ENCODE data around the gene NRG3. TPM values are rescaled to one million over a fixed set of nuclear protein-coding genes. Genes with fewer than 3 reads are reported as not detected.

Gene NRG3
- total RNA-seq, 2 donors from 2014 or later, result 1.7 to 2.3 TPM

DNA sequence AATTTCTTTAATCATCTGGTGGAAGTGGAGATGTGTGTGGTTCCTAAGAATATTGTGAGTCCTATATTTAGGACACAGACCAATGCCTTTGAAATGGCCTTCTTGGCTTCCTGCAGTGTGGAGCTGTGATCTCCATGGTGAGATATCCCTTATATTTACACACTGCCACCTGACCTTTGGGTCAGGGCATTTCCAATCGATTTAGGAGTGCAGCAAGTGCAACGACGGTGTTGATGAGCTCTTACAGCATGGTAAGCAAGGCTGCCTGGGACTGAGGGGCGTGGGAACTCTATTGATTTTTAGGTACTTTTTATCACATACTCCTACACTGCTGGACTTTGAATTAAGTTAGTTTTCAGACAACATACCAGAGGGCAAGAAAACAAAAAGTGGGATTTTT, 146.0 kb downstream of the NRG3 start:
- 87 to 100% methylated on average over 1 to 4 of the region's 4 CpGs for WGBS, 2 experiments (ENCODE audit: insufficient coverage in 1 of 2, insufficient read length in 1 of 2)
- Mint-ChIP-seq H3K36me3 (ENCODE audit: low read depth) (no peaks in the 10 kb centered on the region), H3K4me3 (no peak overlapping the region), H3K27me3 (ENCODE audit: insufficient read depth) (no peaks in the 10 kb centered on the region), H3K9me3 (peaks cover 5% of the 10 kb centered on the region), H3K4me1 (no peaks in the 10 kb centered on the region), H3K27ac (no peak overlapping the region)
- no peaks in the 10 kb centered on the region for H3K4me1 ChIP-seq (ENCODE audit: control insufficient read depth, insufficient read depth, low read length)
- no peaks in the 10 kb centered on the region for H3K36me3 ChIP-seq (ENCODE audit: control insufficient read depth, insufficient read depth, low read length)
- no peaks in the 10 kb centered on the region for H3K9me3 ChIP-seq (ENCODE audit: control insufficient read depth, low read length)
- TF ChIP-seq, protein P1, sequence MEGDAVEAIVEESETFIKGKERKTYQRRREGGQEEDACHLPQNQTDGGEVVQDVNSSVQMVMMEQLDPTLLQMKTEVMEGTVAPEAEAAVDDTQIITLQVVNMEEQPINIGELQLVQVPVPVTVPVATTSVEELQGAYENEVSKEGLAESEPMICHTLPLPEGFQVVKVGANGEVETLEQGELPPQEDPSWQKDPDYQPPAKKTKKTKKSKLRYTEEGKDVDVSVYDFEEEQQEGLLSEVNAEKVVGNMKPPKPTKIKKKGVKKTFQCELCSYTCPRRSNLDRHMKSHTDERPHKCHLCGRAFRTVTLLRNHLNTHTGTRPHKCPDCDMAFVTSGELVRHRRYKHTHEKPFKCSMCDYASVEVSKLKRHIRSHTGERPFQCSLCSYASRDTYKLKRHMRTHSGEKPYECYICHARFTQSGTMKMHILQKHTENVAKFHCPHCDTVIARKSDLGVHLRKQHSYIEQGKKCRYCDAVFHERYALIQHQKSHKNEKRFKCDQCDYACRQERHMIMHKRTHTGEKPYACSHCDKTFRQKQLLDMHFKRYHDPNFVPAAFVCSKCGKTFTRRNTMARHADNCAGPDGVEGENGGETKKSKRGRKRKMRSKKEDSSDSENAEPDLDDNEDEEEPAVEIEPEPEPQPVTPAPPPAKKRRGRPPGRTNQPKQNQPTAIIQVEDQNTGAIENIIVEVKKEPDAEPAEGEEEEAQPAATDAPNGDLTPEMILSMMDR (conservative IDR thresholded peaks at IDR 0.05), result no peak
- no peaks in the 10 kb centered on the region for H3K27me3 ChIP-seq (ENCODE audit: control insufficient read depth, insufficient read depth, low read length, poor library complexity, severe bottlenecking)
- H3K4me3 ChIP-seq (ENCODE audit: low read length), result no peak overlapping the region
- H3K27ac ChIP-seq (ENCODE audit: low read depth, low read length), result no peak overlapping the region
- no peak for DNase-seq
- no peak overlapping the region for H3K9ac ChIP-seq (ENCODE audit: extremely low read depth, low read length, poor library complexity, severe bottlenecking)

GRCh38 chr10:82027711-82028110, 152.7 kb downstream of the NRG3 start:
- Mint-ChIP-seq H3K27ac (no peak overlapping the region), H3K36me3 (ENCODE audit: low read depth) (no peaks in the 10 kb centered on the region), H3K4me3 (no peak overlapping the region), H3K27me3 (ENCODE audit: insufficient read depth) (no peaks in the 10 kb centered on the region), H3K9me3 (no peaks in the 10 kb centered on the region), H3K4me1 (no peaks in the 10 kb centered on the region)
- Histone ChIP-seq H3K4me1 (ENCODE audit: control insufficient read depth, insufficient read depth, low read length) (no peaks in the 10 kb centered on the region), H3K4me3 (ENCODE audit: low read length) (no peak overlapping the region), H3K9me3 (ENCODE audit: control insufficient read depth, low read length) (no peaks in the 10 kb centered on the region), H3K9ac (ENCODE audit: extremely low read depth, low read length, poor library complexity, severe bottlenecking) (no peak overlapping the region), H3K27ac (ENCODE audit: low read depth, low read length) (no peak overlapping the region), H3K27me3 (ENCODE audit: control insufficient read depth, insufficient read depth, low read length, poor library complexity, severe bottlenecking) (no peaks in the 10 kb centered on the region), H3K36me3 (ENCODE audit: control insufficient read depth, insufficient read depth, low read length) (no peaks in the 10 kb centered on the region)
- DNase-seq, result no peak
- TF ChIP-seq, protein P1 (conservative IDR thresholded peaks at IDR 0.05), result no peak
- 100% methylated on average over 1 of the region's 1 CpG; no CpG with 5 or more reads in 1 of the 2 experiments for whole genome bisulfite sequencing, 2 experiments (ENCODE audit: insufficient coverage in 1 of 2, insufficient read length in 1 of 2)

GRCh38 chr10:82037076-82037475, 162.1 kb downstream of the NRG3 start:
- Mint-ChIP-seq H3K4me1 (no peaks in the 10 kb centered on the region), H3K27me3 (ENCODE audit: insufficient read depth) (no peaks in the 10 kb centered on the region), H3K27ac (no peak overlapping the region), H3K4me3 (no peak overlapping the region), H3K9me3 (no peaks in the 10 kb centered on the region), H3K36me3 (ENCODE audit: low read depth) (no peaks in the 10 kb centered on the region)
- Histone ChIP-seq H3K27ac (ENCODE audit: low read depth, low read length) (no peak overlapping the region), H3K4me3 (ENCODE audit: low read length) (no peak overlapping the region), H3K27me3 (ENCODE audit: control insufficient read depth, insufficient read depth, low read length, poor library complexity, severe bottlenecking) (no peaks in the 10 kb centered on the region), H3K9ac (ENCODE audit: extremely low read depth, low read length, poor library complexity, severe bottlenecking) (no peak overlapping the region), H3K4me1 (ENCODE audit: control insufficient read depth, insufficient read depth, low read length) (no peaks in the 10 kb centered on the region), H3K9me3 (ENCODE audit: control insufficient read depth, low read length) (no peaks in the 10 kb centered on the region), H3K36me3 (ENCODE audit: control insufficient read depth, insufficient read depth, low read length) (no peaks in the 10 kb centered on the region)
- DNase-seq, result no peak
- TF ChIP-seq, protein P1 (conservative IDR thresholded peaks at IDR 0.05), result no peak

Data from endodermal cell (in vitro differentiated cells).